Loucy (cell line): ENCODE data around the gene TC2N.

Experiments used
- H2AFZ ChIP-seq: fragments of 200-600 bp; sonication (generic); 2 replicates; pipeline ENCODE4 v1.6.0; 2016; ENCODE audit warnings: antibody characterized with exemption, mild to moderate bottlenecking, low read length, moderate library complexity
- H3F3A ChIP-seq: fragments of 200-600 bp; 2 replicates; pipeline ENCODE4 v1.6.0; 2016; ENCODE audit warnings: antibody characterized with exemption, low read depth, mild to moderate bottlenecking
- H3K27me3 ChIP-seq: fragments of 200-600 bp; sonication (generic); 2 replicates; pipeline ENCODE4 v1.6.1; 2014; ENCODE audit warnings: low read length, mild to moderate bottlenecking; ENCODE audit not compliant: insufficient read depth, poor library complexity, severe bottlenecking
- H3K36me3 ChIP-seq: fragments of 200-600 bp; sonication (generic); 2 replicates; pipeline ENCODE4 v1.6.1; 2016; ENCODE audit warnings: low read length; ENCODE audit not compliant: insufficient read depth
- H3K4me1 ChIP-seq: fragments of 200-600 bp; sonication (generic); 2 replicates; pipeline ENCODE4 v1.5.1; 2014; ENCODE audit warnings: low read length, mild to moderate bottlenecking; ENCODE audit not compliant: insufficient read depth, poor library complexity, severe bottlenecking
- H3K4me2 ChIP-seq: fragments of 200-600 bp; sonication (generic); 2 replicates; pipeline ENCODE4 v1.6.0; 2014; ENCODE audit warnings: antibody characterized with exemption, low read length, low read depth, mild to moderate bottlenecking; ENCODE audit not compliant: poor library complexity, severe bottlenecking
- H3K4me3 ChIP-seq: fragments of 200-600 bp; sonication (generic); 2 replicates; pipeline ENCODE4 v1.5.1; 2014; ENCODE audit warnings: low read length, mild to moderate bottlenecking, mixed read lengths; ENCODE audit not compliant: poor library complexity, severe bottlenecking
- H3K79me2 ChIP-seq: fragments of 200-600 bp; sonication (generic); 2 replicates; pipeline ENCODE4 v1.6.1; 2014; ENCODE audit warnings: low read length; ENCODE audit not compliant: insufficient read depth
- H3K9ac ChIP-seq: fragments of 200-600 bp; sonication (generic); 2 replicates; pipeline ENCODE4 v1.6.0; 2014; ENCODE audit warnings: mild to moderate bottlenecking, low read depth, low read length, moderate library complexity; ENCODE audit not compliant: poor library complexity, severe bottlenecking
- H3K9me2 ChIP-seq: fragments of 200-600 bp; sonication (generic); replicated peaks from 2 replicates; pipeline ENCODE4 v1.6.1; 2016; ENCODE audit warnings: low read depth, low read length, mixed read lengths
- H3K9me3 ChIP-seq: fragments of 200-600 bp; sonication (generic); 2 replicates; pipeline ENCODE4 v1.6.1; 2014; ENCODE audit warnings: mild to moderate bottlenecking, antibody characterized with exemption, low read length, low read depth; ENCODE audit not compliant: insufficient read depth
- H4K20me1 ChIP-seq: fragments of 200-600 bp; sonication (generic); 2 replicates; pipeline ENCODE4 v1.6.0; 2014; ENCODE audit warnings: antibody characterized with exemption, low read length, mild to moderate bottlenecking; ENCODE audit not compliant: insufficient read depth, poor library complexity, severe bottlenecking
- CTCF ChIP-seq: fragments of 200-600 bp; sonication (generic); conservative IDR thresholded peaks from 2 replicates; pipeline ENCODE4 v1.5.1; 2014; ENCODE audit warnings: mild to moderate bottlenecking, antibody characterized with exemption, low read length
- EZH2phosphoT487 ChIP-seq: fragments of 200-600 bp; IDR thresholded peaks from 2 replicates; pipeline ENCODE4 v1.6.1; 2018; ENCODE audit warnings: antibody characterized with exemption, mild to moderate bottlenecking, moderate library complexity, borderline replicate concordance

The TC2N gene

GRCh38 chr14:91875525-91876286, 8.4 kb upstream of the TC2N start:
- no peak overlapping the region for H3K4me3 ChIP-seq
- H3K9me3 ChIP-seq = no peaks in the 10 kb centered on the region
- peaks cover 46% of the 10 kb centered on the region for H3K4me1 ChIP-seq
- TF ChIP-seq EZH2phosphoT487 (no peak), CTCF (no peak)
- H3K27me3 ChIP-seq = no peaks in the 10 kb centered on the region
- H3K9me2 ChIP-seq = no peaks in the 10 kb centered on the region
- no peak overlapping the region for H3K4me2 ChIP-seq
- no peaks in the 10 kb centered on the region for H3K36me3 ChIP-seq
- no peak overlapping the region for H3K9ac ChIP-seq
- 0 out of 2 replicates have a peak overlapping the region, but pooled peaks have one; percentile 1 for H2AFZ ChIP-seq
- H4K20me1 ChIP-seq = no peaks in the 10 kb centered on the region
- no peaks in the 10 kb centered on the region for H3F3A ChIP-seq
- no peaks in the 10 kb centered on the region for H3K79me2 ChIP-seq

GRCh38 chr14:91873471-91874415, 6.4 kb upstream of the TC2N start:
- H2AFZ ChIP-seq = no peak overlapping the region
- H3F3A ChIP-seq = no peaks in the 10 kb centered on the region
- H3K27me3 ChIP-seq = no peaks in the 10 kb centered on the region
- H3K36me3 ChIP-seq = no peaks in the 10 kb centered on the region
- TF ChIP-seq CTCF (no peak), EZH2phosphoT487 (no peak)
- H3K9ac ChIP-seq = peak overlapping the region; percentile 64
- peak overlapping the region; percentile 67 for H3K4me2 ChIP-seq
- peaks cover 65% of the 10 kb centered on the region for H3K4me1 ChIP-seq
- no peaks in the 10 kb centered on the region for H3K9me3 ChIP-seq
- no peaks in the 10 kb centered on the region for H3K79me2 ChIP-seq
- H3K4me3 ChIP-seq = peak overlapping the region; percentile 50
- H3K9me2 ChIP-seq = no peaks in the 10 kb centered on the region
- no peaks in the 10 kb centered on the region for H4K20me1 ChIP-seq

DNA sequence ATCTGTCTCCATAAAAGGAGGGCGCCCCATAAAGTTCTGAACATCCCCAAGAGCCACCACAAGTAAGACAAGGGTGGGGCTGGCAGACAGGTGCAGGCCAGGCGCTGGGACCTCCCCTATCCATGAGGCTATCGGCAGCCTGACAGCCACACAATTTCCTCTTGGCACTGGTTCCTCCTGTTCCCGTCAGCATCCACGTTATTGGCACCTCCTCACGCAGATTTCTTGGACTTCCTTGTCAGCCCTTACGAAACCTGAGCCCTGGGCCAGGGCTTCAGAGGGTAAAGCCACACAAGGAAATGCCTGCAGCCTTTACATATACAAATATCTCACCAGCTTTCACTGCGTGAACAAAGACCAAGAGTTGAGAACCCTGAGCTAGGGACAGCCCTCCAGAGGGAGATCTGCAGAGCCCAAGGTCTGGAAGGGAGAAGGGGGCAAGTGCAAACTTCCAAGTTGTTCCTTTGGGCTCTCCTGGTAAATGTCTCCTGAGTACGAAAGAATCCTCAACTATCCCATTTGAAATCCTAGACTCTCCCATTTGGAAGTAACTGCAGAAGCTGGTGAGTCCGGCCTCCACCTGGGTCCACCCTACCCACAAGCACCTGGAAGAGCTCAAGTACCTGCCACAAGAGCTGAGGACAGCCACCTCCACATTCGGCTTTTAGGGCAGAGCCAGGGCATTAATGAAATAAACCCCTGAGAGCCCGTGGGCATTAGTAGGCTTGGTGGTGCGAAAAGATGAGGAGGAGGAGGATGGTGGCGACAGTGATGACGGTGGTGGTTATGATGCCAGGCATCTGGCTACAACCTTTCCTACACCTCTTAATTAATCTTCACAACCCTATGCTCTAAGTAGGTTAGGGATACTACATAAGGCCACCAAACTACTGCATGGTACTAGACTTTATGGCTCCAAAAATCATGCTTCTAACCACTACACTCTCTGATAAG, 5.5 kb upstream of the TC2N start:
- peak overlapping the region; percentile 64 for H3K9ac ChIP-seq

More for the DNA sequence above, 5.5 kb upstream of the TC2N start:
- Histone ChIP-seq H2AFZ (no peak overlapping the region), H3K4me2 (peak overlapping the region; percentile 67), H3K4me1 (peaks cover 75% of the 10 kb centered on the region), H3K9me2 (no peaks in the 10 kb centered on the region), H3K4me3 (peak overlapping the region; percentile 50), H3K79me2 (no peaks in the 10 kb centered on the region), H3F3A (no peaks in the 10 kb centered on the region), H3K9me3 (no peaks in the 10 kb centered on the region), H3K27me3 (no peaks in the 10 kb centered on the region), H3K36me3 (no peaks in the 10 kb centered on the region), H4K20me1 (no peaks in the 10 kb centered on the region)
- no peak for TF ChIP-seq EZH2phosphoT487
- TF ChIP-seq CTCF = no peak
